Cardiac fibroblast (primary cell): ENCODE measurements around the gene ANXA1.
"Not testable (repeated sequence)": the region's sequence is repeated elsewhere in the genome, so short reads cannot be mapped to it uniquely, and the experiment has no call there.

ENCODE experiments used
- DNase-seq, 2 donors: peaks; one replicate each; pipeline versions ENCODE4 v3.0.0 to v3.0.0-alpha.2; 2010; ENCODE audit warnings: low read depth in 2 of 2
- H3K4me3 ChIP-seq, 2 donors: replicated peaks in 1 of 2; 1 replicate in 1 of 2; 2 replicates in 1 of 2; pipeline ENCODE4 v1.5.1; 2011; ENCODE audit warnings: low read depth in 2 of 2, low read length in 2 of 2, mild to moderate bottlenecking in 2 of 2, moderate library complexity in 1 of 2
- TF ChIP-seq, protein P1 (sequence below): IDR thresholded peaks from one replicate; pipeline ENCODE4 v1.5.1; 2011; ENCODE audit warnings: low read depth, mild to moderate bottlenecking, low read length, inconsistent platforms

Gene ANXA1

GRCh38 chr9:73151653-73152542, at the start of gene ANXA1:
TSS of gene ANXA1 (plus strand) at chr9:73151865. CDS start at chr9:73158536, 6,671 bp downstream.
- TF ChIP-seq, protein P1, sequence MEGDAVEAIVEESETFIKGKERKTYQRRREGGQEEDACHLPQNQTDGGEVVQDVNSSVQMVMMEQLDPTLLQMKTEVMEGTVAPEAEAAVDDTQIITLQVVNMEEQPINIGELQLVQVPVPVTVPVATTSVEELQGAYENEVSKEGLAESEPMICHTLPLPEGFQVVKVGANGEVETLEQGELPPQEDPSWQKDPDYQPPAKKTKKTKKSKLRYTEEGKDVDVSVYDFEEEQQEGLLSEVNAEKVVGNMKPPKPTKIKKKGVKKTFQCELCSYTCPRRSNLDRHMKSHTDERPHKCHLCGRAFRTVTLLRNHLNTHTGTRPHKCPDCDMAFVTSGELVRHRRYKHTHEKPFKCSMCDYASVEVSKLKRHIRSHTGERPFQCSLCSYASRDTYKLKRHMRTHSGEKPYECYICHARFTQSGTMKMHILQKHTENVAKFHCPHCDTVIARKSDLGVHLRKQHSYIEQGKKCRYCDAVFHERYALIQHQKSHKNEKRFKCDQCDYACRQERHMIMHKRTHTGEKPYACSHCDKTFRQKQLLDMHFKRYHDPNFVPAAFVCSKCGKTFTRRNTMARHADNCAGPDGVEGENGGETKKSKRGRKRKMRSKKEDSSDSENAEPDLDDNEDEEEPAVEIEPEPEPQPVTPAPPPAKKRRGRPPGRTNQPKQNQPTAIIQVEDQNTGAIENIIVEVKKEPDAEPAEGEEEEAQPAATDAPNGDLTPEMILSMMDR = no peak
- peak within 1 kb of the TSS; percentile 40 to 69 for H3K4me3 ChIP-seq
- DNase-seq = peak; percentile 95 to 96

DNA sequence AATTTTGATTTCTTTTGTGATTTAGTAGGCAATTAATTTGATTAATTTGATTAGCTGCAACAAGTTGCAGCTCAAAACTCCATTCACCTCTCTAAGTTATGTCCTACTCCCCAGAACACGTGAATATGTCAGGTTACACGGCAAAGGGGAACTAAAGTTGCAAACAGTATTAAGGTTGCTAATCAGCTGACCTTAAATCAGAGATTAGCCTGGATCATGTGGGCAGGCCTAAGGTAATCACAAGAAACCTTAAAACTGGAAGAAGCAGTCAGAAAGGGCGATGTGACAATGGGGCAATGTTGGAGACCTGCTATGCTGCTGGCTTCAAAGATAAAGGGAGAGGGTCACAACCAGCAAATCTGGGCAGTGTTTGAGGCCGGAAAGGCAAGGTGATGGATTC, 47.3 kb upstream of the ANXA1 start:
- no peak for DNase-seq
- TF ChIP-seq, protein P1 = no peak
- H3K4me3 ChIP-seq = no peak overlapping the region

DNA sequence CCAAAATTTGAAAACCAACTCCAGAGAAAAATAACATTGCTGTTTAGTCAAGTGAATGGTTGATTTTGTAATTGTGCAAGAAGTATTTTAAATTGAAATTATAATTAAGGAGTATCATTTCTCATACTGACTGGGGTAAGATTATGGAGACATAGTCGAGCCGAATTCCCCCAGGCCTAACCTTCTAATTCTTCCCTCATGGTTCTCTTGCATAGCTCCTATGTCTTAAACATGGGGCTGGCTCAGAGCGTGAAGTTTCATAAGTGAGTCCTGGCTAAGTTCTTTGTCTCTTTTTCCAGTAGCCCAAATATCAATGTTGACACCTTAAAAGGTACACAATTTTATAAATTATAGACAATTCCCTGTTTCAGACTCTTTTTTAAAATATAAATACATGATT, 46.7 kb upstream of the ANXA1 start:
- H3K4me3 ChIP-seq = no peak overlapping the region
- TF ChIP-seq, protein P1 = no peak
- DNase-seq = no peak

GRCh38 chr9:73107489-73108069, 44.1 kb upstream of the ANXA1 start:
- DNase-seq = peak; percentile 70 to 73
- H3K4me3 ChIP-seq = not testable (repeated sequence)
- TF ChIP-seq, protein P1 = peak; percentile 74

DNA sequence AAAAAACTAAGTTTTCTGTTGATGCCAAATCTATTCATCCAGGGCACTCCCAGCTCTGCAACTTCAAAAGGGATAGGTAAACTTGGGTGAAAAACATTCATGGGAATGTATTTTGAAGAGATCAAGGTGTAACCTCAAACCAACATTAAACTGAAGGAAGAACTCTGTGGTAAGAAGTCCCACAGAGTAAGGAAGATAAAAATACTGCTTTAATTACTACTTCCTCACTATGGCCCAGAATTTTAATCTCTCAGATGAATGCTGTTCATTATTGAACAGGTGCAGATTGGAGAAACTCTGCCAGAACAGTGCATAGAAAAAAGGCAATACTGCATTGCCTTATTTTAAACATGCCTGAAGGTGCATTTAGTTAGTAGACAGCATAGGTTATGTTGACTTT, 37.6 kb upstream of the ANXA1 start:
- no peak for DNase-seq
- no peak overlapping the region for H3K4me3 ChIP-seq
- TF ChIP-seq, protein P1 = no peak

GRCh38 chr9:73114958-73115357, 36.7 kb upstream of the ANXA1 start:
- H3K4me3 ChIP-seq = no peak overlapping the region
- DNase-seq = no peak
- TF ChIP-seq, protein P1 = no peak
